HG03460 (cell line): Measurements from ENCODE around the gene NASP.
A peak's percentile ranks its signal among the peaks of the same experiment; 100 is the strongest.

Experiments used
- ATAC-seq: cut with Tn5 transposase; IDR thresholded peaks from one replicate; pipeline ENCODE4 v1.9.1; 2021; ENCODE audit not compliant: unreplicated experiment

NASP gene, protein sequence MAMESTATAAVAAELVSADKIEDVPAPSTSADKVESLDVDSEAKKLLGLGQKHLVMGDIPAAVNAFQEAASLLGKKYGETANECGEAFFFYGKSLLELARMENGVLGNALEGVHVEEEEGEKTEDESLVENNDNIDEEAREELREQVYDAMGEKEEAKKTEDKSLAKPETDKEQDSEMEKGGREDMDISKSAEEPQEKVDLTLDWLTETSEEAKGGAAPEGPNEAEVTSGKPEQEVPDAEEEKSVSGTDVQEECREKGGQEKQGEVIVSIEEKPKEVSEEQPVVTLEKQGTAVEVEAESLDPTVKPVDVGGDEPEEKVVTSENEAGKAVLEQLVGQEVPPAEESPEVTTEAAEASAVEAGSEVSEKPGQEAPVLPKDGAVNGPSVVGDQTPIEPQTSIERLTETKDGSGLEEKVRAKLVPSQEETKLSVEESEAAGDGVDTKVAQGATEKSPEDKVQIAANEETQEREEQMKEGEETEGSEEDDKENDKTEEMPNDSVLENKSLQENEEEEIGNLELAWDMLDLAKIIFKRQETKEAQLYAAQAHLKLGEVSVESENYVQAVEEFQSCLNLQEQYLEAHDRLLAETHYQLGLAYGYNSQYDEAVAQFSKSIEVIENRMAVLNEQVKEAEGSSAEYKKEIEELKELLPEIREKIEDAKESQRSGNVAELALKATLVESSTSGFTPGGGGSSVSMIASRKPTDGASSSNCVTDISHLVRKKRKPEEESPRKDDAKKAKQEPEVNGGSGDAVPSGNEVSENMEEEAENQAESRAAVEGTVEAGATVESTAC

DNA sequence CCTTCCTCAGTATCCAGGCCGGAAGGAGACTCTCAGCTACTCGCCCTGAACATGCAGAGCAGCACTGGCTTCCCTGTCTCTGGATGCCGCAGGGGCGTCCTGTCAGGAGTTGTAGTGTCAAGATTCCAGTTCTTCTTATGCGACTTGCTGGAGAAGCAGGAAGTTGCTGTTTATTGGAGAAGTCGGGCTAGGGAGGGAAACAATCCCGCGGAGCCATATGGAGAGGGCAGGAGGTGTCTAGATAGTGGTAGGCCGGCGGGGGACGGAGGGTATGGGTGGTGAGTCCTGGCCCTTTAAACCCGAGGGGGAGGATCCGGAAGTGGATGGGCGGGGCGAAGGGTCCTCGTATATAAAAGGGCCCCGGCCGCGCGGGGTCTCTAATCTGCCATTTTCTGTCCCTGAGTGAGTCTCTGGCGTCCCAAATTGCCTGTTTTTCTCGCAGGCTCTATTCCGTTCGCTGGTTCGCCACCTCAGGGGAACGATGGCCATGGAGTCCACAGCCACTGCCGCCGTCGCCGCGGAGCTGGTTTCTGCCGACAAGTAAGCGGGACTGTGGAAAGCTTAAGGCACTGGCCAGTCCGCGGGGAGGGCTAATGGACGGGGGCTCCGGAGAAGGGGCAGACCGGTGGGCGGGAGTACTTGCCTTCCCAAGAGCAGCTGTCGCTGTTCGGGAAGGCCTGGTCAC, at the start of gene NASP:
NASP (plus strand) TSS at position 376 of the 685 bp plus-strand sequence; CDS start at position 482, 106 bp downstream.
- ATAC-seq: peak; percentile 51

DNA sequence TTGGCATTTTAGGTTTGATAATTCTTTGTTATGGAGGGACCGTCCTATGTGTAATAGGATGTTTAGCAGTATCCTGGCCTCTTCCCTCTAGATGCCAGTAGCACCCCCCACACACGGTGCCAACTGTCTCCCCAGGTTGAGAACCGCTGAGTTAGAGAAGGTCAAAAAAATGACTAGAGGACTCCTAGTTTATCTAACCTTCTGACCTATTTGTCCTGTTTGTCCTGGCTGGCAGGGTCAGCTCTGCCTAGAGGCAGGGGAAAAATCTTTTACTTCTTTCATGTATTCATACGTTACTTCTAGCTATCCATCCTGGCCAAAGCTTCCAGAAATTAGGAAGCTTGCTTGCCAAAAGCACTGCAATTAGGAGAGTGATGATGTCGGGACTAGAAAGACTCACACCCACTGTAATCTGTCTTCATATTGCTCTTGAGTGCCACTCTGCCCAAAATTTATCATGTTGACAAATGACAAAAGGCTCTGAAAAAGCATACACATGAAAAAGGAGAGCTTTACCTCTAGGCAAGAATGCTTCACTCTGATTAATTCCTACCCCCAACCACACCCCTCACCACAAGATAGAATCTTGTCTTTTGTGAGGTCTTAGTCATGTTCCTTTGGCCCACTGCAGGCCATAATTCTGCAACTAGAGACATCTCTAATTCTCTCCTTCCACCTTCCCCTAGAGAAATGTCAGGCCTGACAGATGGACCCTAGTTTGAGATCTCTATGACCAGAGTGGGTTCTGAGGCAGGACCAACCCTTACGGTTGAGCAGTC, 47.7 kb upstream of the NASP start:
- ATAC-seq: no peak

DNA sequence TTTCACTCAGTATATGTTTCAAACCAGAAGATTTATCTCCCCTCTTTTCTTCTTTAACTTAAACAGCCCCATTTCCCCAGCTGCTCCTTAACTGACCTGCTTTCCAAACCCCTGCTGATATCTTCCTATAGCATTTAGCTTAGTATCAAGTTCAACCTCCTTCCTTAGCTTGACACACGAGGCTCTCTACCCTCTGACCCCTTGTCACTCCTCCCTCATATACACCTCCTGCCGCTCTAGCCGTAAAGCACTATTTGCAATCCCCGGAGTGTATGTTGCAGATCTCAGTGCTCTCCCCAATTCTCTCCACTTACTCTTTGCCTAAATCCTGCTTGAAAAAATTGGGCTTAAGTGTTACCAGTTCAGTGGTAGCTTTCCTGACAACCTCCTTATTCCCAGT, 47.0 kb upstream of the NASP start:
- ATAC-seq: no peak

DNA sequence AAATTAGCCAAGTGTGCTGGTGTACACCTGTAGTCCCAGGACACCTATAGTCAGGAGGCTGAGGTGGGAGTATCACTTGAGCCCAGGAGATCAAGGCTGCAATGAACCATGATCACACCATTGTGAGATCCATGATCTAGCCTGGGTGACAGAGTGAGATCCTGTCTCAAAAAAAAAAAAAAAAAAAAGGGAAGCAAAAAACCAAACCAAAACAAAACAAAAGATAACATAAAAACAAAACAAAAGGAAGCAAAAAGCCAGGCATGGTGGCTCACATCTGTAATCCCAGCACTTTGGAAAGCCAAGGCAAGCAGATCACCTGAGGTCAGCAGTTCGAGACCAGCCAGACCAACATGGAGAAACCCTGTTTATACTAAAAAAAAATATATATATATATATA, 42.6 kb upstream of the NASP start:
- no peak for ATAC-seq

DNA sequence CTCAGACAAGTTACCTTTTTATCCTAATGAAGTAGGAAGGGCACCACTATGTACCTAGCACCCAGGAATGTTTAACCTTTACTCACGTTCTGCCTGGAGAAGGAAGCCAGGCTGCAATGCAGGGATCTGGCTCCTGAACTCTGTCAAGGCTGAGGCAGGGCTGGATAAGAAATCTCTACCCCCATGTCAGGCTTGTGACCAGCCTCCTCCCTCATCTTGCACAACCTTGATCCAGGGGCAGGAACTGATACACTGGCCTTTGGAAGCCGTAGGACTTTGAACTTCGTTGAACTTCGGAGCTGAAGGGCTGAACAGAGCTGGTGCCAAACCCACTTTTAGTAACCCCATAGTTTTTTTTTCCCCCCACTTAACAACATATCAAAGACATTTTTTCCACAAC, 41.2 kb upstream of the NASP start:
- ATAC-seq: no peak

DNA sequence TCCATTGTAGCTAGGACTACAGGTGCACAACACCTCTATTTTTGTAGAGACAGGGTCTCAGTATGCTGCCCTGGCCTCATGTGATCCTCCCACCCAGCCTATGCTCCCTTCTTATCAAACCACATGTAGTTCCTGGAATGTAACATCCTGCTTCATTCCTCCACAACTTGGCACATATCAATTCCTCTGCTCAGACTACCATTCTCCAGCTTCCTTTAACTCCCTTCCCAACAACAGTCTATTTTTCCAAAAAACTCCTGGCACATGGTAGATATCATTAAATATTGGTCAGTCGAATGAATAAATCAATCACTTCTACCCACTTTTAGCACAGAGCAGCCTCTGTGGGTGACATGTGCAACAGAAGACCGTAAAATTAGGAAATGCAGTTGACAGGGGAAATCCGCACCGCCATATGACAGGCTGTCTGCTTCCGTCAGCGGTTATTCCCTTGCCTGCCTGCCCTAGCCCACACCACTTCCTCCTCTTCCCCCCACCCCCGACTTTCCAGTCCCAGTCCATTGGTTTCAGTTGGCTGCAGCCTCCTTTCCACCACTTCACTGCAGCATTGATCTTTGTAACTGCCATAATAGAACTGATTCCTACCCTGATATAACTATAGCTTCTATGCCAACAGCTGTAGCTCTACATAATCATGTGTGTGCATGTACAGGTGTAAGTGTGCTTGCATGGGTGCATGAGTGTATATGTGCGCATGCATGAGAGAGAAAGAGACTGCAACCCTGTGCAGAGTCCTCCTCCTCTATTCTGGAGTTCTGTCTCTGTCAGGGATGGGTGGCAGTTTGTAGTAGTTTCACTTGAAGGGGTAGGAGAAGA, 40.0 kb upstream of the NASP start:
- peak; percentile 40 for ATAC-seq

DNA sequence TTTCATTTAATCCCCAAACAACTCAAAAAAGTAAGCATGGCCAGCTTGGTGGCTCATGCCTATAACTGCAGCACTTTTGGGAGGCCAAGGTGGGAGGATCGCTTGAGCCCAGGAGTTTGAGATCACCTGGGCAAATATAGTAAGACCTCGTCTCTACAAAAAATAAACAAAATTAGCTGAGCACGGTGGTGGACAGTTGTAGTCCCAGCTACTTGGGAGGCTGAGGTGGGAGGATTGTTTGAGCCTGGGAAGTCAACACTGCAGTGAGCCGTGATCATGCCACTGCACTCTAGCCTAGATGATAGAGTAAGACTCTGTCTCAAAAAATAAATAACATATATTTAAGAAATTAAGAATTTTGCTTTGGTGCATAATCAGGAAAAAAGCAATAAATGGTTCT, 39.3 kb upstream of the NASP start:
- ATAC-seq: no peak

DNA sequence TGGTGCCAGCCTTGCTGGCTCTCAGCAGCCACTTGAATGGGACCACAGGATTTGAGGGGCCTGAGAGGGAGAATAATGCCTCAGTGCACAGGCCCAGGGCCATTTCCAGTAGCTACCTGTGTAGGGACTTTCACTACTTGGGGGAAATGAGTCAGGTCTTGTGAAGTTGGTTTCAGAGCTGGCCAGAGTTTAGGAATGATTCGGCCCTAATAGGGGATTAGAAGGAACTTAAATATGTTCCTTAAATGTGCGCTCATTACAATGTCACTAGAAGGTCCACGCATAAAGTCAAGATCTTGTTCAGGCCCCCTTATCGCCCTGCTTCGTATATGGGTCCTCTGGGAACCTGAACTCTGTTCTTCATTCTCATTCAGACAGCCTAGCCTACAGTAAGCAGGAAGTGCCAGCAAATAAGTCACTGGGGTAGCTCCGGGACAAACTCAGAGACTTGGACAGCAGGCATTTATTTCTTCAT, 38.8 kb upstream of the NASP start:
- peak; percentile 66 for ATAC-seq

DNA sequence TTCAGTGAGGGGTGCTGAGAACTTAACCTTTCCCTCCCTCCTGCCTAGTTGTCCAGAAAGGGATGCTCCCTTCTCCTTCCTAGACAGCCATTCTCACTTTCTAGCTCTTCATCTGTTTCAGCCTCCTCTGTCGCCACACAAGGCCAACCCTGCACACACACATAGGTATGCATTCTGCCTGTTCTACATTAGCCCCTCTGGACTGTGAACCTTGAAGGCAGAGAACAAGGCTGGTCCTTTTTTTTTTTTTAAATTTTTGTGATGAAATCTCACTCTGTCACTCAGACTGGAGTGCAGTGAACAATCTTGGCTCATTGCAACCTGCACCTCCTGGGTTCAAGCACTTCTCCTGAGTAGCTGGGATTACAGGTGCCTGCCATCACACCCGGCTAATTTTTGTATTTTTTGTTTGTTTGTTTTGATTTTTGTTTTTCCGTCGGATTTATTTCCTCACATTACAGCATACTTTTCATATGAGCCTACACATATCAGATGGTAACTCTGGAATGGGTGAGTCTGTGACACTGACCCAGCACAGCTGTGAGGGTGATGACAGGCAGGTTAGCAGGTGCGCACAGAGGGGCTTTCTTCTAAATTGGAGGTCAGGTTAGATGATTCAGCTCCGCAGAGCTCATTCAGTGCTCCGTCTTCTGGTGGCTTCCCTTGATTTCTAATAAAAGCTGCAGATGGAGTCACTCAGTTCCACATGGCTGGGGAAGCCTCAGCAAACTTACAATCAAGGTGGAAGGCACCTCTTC, 38.1 kb upstream of the NASP start:
- ATAC-seq: no peak

DNA sequence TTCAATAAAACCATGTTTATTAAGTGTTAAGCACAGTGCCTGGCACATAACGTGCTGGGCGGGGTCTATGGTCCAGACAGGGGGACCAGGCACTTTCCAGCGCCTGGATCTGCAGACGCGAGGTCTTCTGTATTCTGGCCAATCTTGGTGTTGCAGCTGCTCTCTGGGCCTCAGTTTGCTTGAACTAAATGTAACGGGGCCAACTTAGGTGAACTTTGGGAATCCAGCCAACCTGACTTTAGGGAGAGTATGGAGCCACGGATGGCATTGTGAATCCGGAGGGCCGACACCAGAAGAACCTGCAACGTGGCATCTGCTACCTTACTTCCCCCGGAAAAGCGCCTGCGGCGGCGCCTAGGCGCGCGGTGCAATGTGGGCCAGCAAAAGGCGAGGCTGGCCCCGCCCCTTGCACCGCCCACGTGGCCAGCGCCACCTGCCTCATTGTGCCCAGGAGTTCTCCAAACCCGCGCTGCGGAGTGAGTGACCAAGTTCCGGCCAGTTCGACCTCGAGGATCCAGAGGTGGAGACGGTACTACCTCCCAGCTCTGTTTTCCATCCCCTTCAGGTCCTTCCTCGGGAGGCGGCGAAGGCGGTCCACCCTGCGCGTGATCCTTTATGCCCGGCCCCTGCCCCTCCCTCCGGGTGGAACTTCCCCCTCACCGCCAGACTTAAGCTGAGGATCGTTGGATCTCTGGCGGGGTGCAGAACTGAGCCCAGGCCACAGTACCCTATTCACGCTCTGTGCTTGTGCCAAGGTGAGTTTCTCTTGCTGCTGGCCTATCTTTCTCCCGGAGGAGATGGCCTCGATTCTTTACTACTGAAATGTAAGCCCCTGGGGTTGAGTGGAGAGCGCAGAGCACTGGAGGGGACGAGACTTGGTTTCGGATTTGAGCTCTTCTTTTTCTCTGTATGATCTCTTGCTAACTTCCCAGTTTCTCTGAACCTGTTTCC, 33.2 kb upstream of the NASP start, which contains the start of gene AKR1A1:
AKR1A1 (plus strand) TSS at position 426 of the 951 bp plus-strand sequence. CDS start 10,969 bp downstream, outside the sequence.
- ATAC-seq: peak; percentile 78

DNA sequence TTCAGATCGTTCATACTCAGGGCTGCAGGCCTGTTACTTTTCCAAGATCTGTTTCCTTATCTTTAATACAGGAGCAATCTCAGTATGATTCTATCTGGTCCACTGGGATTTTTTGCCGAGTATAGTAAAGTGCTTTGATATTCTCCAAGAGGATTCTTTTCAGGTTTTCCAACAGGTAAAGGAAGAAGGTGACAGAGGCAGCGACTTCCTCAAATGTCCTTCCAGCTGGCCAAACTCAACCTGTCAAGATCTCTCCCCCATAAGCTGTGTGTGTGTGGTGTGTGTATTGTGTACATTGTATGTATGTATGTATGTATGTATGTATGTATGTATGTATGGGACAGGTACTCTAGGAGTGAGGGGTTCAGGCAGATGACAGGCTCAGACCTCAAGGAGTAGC, 32.2 kb upstream of the NASP start:
- no peak for ATAC-seq

DNA sequence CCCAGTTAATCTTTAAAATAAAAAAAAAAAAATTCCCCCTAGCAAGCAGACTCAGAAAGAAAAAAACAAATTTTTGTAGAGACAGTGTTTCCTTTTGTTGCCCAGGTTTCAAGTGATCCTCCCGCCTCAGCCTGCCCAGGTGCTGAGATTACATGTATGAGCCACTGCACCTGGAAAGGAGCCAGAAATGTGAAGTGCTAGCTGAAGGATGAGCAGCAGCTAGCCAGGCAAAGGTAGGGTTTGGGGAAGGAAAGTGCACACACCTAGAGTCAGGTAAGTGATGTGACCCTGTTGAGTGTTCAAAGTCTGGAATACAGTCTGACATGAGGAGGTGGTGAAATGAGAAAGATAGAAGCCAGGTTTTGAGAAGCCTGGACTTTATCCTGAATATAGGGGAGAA, 31.5 kb upstream of the NASP start:
- no peak for ATAC-seq

DNA sequence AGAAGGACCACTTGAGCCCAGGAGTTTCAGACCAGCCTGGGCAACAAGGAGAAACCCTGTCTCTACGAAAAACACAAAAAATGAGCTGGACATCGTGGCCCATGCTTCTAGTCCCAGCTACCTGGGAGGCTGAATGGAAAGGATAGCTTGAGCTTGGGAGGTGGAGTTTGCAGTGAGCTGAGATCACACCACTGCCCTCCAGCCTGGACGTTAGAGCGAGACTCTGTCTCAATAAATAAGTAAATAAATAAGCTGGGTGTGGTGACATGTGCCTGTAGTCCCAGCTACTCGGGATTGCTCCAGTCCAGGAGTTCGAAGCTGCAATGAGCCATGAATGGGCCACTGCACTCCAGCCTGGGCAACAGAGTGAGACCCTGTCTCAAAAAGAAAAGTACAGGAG, 29.6 kb upstream of the NASP start:
- no peak for ATAC-seq

DNA sequence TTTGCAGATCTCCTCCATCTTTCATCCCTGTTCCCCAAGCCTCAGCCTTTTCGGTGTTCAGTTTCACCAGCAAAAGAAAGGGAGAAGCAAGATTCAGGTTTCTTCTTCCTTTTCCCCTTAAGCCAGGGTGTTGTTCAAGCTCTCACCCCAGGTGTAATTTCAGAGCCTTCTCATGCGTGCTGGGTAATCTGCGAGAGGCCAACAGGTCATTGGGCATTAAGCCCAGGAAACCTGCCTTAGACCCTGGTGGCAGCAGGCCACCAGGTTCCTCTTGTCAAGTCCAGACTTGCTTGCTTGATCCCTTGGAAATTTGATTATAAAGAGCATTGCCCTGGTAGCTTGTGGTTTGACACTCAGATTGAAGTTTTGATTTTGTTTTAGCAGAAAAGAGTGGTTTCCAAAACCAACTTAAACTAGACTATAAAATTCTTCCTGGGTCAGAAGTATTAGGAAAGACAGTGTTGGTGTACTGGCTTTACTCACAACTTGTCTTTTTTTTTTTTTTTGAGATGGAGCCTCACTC, 26.4 kb upstream of the NASP start:
- no peak for ATAC-seq

DNA sequence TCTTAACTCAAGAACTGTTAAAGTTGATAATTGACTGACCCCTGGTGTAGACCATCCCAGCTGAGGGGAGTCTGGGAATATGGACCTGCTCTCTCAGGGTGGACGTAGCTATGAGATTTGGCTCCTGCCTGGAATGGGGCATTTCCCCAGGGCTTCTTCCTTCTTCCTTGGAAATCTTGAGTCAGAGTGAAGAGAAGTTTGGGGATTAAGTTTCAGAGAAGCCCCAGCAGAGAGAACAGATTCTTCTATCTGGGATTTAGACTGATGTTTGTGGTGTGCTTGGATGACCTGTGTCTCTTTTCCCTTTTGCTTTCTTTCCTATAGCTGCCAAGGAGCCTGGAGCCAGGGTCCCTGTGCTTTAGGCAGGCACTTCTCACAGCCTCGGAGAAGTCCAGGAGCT, 20.0 kb upstream of the NASP start:
- ATAC-seq: no peak

DNA sequence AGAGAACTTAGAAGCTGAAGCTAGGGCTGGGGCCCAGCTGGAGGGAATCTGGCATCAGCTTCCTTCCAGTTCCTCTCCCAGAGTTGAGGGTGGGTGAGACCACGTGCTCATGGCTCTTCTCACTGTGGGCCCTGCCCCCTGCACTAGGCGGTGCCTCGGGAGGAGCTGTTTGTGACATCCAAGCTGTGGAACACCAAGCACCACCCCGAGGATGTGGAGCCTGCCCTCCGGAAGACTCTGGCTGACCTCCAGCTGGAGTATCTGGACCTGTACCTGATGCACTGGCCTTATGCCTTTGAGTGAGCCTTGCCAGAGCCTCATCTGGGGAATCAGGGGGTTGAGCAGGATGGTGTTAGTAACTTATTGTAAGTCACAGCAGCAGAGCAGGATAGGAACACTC, 17.1 kb upstream of the NASP start:
- no peak for ATAC-seq

DNA sequence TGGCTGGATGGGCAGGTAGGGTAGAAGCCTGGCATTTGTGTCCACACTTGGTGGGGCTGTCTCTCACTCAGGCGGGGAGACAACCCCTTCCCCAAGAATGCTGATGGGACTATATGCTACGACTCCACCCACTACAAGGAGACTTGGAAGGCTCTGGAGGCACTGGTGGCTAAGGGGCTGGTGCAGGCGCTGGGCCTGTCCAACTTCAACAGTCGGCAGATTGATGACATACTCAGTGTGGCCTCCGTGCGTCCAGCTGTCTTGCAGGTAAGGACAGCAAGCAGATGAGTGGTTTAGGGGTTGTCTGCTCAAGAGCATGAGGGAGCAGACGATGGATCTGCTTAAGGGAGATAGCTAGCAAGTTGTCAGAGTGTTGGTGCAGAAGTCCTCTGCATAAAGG, 15.9 kb upstream of the NASP start:
- ATAC-seq: no peak

DNA sequence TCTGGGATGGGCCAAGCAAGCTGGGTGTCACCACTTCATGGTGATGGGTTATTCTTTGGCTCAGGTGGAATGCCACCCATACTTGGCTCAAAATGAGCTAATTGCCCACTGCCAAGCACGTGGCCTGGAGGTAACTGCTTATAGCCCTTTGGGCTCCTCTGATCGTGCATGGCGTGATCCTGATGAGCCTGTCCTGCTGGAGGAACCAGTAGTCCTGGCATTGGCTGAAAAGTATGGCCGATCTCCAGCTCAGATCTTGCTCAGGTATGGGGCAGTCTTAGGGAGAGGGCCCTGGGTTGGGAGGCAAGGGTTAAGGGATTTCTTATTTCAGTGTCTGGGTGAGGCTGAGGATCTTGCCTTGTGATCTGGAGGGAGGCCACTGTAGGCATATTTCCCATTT, 15.4 kb upstream of the NASP start:
- ATAC-seq: no peak
